GM12864 (cell line): ENCODE results near the gene MYBL2.
A peak's percentile ranks its signal among the peaks of the same experiment; 100 is the strongest.

Source experiments
- DNase-seq: peaks from one replicate; pipeline ENCODE4 v3.0.0-alpha.2; 2011; ENCODE audit warnings: low read depth
- H3K4me3 ChIP-seq: 2 replicates; pipeline ENCODE4 v1.5.1; 2011; ENCODE audit warnings: mild to moderate bottlenecking, low read depth, low read length, control low read depth
- TF ChIP-seq, protein P1 (sequence below): IDR thresholded peaks from 2 replicates; pipeline ENCODE4 v1.5.1; 2011; ENCODE audit warnings: low read depth, mild to moderate bottlenecking, moderate library complexity, low read length, control low read depth, inconsistent platforms; ENCODE audit errors: missing control alignments

Gene MYBL2

DNA sequence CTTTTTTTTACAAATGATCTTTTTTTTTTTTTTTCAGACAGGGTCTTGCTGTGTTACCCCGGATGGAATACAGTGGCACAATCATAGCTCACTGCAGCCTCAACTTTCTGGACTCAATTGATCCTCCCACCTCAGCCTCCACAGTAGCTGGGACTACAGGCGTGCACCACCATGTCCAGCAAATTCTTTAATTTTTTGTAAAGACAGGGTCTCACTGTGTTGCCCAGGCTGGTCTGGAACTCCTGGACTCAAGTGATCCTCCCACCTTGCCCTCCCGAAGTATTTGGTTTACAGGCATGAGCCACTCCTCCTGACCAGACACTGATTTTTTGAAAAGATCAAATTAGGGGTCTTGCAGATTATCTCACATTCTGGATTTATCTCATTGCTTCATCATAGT is 11.0 kb upstream of the MYBL2 start:
- TF ChIP-seq, protein P1, sequence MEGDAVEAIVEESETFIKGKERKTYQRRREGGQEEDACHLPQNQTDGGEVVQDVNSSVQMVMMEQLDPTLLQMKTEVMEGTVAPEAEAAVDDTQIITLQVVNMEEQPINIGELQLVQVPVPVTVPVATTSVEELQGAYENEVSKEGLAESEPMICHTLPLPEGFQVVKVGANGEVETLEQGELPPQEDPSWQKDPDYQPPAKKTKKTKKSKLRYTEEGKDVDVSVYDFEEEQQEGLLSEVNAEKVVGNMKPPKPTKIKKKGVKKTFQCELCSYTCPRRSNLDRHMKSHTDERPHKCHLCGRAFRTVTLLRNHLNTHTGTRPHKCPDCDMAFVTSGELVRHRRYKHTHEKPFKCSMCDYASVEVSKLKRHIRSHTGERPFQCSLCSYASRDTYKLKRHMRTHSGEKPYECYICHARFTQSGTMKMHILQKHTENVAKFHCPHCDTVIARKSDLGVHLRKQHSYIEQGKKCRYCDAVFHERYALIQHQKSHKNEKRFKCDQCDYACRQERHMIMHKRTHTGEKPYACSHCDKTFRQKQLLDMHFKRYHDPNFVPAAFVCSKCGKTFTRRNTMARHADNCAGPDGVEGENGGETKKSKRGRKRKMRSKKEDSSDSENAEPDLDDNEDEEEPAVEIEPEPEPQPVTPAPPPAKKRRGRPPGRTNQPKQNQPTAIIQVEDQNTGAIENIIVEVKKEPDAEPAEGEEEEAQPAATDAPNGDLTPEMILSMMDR: no peak
- H3K4me3 ChIP-seq: peak overlapping the region; percentile 96; the same call in 1 of the 2 replicates

DNA sequence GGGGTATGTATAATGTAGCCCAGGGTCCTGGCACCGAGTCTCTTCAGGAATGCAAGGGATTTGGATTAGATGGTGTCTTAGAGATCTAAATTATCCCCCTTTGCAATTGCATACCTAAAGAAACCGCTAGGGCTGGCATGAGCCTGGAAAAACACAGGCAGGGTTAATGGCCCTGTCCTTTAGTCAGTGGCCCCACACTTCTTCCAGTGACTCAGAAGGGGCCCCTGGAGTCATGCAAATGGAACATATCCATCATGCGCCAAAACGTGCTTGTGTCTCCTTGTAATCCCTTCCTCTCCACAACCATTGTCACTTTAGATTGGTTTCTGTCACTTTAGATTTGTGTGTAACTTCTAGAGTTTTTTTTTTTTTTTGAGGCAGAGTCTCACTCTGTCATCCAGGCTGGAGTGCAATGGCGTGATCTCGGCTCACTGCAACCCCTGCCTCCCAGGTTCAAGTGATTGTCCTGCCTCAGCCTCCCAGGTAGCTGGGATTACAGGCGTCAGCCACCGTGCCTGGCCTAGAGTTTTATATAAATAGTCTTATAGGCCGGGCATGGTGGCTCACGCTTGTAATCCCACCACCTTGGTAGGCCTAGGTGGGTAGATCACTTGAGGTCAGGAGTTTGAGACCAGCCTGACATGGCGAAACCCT is 8.7 kb upstream of the MYBL2 start:
- H3K4me3 ChIP-seq: peak overlapping the region; percentile 96
- no peak for DNase-seq
- TF ChIP-seq, protein P1: no peak

More for the DNA sequence above, 11.0 kb upstream of the MYBL2 start:
- DNase-seq: no peak

DNA sequence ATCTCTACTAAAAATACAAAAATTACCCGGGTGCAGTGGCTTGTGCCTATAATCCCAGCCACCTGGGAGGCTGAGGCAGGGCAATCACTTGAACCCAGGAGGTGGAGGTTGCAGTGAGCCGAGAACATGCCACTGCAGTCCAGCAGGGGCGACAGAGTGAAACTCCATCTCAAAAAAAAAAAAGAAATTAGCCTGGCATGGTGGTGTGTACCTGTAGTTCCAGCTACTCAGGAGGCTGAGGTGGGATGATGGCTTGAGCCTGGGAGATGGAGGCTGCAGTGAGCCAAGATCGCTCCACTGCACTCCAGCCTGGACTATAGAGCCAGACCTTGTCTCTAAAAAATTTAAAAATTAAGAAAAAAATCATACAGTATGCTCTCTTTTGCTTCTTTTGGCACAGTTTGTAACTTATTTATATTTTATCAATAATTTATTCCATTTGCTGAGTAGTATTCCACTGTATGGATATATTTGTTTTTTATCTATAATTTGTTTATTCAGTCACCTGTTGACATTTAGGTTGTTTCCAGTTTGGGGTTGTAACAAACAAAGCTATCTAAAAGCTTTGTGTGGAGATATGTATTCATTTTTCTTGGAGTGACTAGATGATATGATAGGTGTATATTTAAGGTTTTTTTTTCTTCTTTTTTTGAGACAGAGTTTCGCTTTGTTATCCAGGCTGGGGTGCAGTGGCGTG is 8.0 kb upstream of the MYBL2 start:
- DNase-seq: no peak
- TF ChIP-seq, protein P1: peak; percentile 39
- H3K4me3 ChIP-seq: no peak overlapping the region

DNA sequence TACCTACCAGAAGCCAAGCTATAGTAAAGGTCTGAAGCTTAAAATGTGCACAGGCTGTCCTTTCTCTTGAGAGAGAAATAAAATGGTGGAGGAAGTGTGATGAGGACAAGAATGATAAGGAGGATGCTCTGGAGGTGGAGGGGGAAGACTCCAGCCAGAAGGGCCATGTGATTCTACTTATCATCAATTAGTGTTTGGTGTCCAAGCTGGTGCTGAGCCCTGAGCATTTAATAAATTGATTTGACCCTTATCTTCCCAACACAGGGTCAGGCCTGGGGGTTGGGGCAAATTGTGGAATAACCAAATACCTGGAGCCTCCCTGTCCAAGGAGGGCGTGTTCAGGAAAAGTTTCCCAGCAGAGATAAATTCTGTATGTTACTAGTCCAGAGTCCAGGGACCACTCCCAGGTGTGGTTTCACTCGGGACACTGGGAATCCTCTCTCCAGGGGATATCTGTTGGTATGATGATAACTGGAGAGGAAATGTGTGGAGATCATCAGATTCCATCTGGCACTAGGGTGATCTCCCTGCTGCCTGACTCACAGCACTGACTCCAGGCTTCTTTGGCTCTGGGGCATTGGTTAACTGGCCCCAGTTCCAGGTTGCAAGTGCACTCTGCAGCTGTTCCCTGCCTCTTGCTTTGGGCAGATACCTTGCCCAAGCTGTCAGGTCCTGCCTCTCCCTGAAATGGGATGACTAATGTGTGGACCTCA is 3.8 kb upstream of the MYBL2 start:
- TF ChIP-seq, protein P1: no peak
- H3K4me3 ChIP-seq: no peak overlapping the region
- no peak for DNase-seq

DNA sequence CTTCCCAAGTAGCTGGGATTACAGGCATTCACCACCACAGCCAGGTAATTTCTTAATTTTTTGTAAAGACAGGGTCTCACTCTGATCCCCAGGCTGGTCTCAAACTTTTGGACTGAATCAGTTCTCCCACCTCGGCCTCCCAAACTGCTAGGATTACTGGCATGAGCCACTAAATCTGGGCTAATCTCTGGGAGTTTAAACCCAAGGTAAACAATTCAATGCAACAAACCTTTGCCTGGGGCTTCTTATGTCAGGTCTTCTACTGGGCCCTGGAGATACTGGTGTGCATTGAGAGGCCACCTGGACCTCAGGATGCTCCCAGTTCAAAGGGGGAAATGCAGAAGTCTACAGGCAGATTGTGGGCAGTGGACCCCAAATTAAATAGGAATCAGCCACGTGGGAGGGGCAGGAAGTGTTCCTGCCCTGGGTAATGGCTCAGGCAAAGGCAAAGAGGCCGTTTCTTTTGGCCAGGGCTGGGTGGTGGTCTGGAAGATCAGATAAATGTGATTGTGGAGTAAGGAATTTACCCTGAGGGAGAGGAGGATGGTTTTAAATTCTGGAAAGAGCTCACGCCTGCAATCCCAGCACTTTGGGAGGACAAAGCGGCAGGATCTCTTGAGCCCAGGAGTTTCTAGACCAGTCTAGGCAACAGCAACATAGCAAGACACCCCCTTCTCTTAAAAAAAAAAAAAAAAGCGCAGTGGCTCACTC is 1.3 kb upstream of the MYBL2 start:
- TF ChIP-seq, protein P1: no peak

DNA sequence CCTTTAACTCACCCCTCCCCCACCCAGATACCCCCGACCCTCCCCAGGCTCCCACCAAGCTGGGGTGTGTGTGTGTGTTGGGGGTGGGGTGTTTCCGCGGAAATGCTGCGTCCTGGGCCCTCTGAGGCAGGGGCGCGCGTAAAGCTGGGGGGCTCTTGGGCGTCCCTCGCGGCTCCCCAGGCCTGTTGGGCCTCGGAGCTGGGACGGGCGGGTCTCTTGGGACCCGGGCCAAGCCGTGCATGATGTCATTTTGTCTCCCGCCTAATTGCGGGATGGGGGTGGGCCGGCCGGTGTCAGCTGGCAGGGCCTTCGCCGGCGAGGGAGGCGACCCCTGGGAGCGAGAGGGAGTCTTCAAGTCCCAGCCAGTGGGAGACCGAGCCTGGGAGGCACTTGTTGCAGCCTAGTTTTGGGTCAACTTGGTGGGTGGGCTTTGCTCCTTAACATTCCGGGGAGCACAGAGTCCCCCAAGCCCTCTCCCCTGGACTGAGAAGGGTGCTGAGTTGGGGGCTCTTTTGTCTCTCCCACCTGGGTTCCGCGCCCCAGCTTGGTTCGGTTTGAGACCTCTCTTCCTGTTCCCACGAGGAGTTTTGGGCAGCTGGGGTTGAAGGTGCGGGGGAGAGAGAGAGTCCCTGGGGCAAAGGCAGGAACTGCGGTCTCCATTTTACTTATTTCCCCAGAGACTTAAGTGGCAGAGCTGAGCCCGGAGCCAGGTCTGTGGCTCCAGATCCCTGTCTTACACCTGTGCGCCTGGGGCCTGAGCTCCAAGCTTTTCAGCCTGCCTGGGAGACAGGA is 623 bp downstream of the MYBL2 start:
- DNase-seq: no peak
- peak overlapping the region; percentile 71 for H3K4me3 ChIP-seq
- TF ChIP-seq, protein P1: no peak

More for the DNA sequence above, 1.3 kb upstream of the MYBL2 start:
- H3K4me3 ChIP-seq: no peak overlapping the region
- DNase-seq: no peak
